Measurements from ENCODE around the gene IGHMBP2. TPM values are rescaled to one million over a fixed set of nuclear protein-coding genes. Genes with fewer than 3 reads are reported as not detected.
"Not testable (repeated sequence)": the region's sequence is repeated elsewhere in the genome, so short reads cannot be mapped to it uniquely, and the experiment has no call there.

IGHMBP2 gene
- total RNA-seq, 2 donors from 2014 or later: 18.3 to 18.4 TPM

- peak; percentile 30 for DNase-seq (ENCODE audit: low spot score)
- intact Hi-C loops (cut with DNase I): no loop called here
Measured at GRCh38 chr11:68970921-68971636, 67.4 kb downstream of the IGHMBP2 start.

GRCh38 chr11:68973219-68973618 is 69.5 kb downstream of the IGHMBP2 start:
- peak; percentile 53 for DNase-seq (ENCODE audit: low spot score)
- intact Hi-C loops (cut with DNase I): no loop called here

- intact Hi-C loops (cut with DNase I); DNase-seq (ENCODE audit: low spot score): not testable (repeated sequence)
Measured at GRCh38 chr11:68973706-68974105, 70.0 kb downstream of the IGHMBP2 start.

GRCh38 chr11:68974421-68975194 is 70.9 kb downstream of the IGHMBP2 start:
- intact Hi-C loops (cut with DNase I): no loop called here
- peak; percentile 62 for DNase-seq (ENCODE audit: low spot score)

GRCh38 chr11:68976095-68976494 is 72.4 kb downstream of the IGHMBP2 start:
- DNase-seq (ENCODE audit: low spot score): peak; percentile 47
- intact Hi-C loops (cut with DNase I): no loop called here

GRCh38 chr11:68976563-68976962 is 72.9 kb downstream of the IGHMBP2 start:
- peak; percentile 51 for DNase-seq (ENCODE audit: low spot score)
- intact Hi-C loops (cut with DNase I): no loop called here

GRCh38 chr11:68977781-68978625 is 74.3 kb downstream of the IGHMBP2 start:
- DNase-seq (ENCODE audit: low spot score): peak; percentile 25
- intact Hi-C loops (cut with DNase I): no loop called here

GRCh38 chr11:68978626-68978930 is 74.9 kb downstream of the IGHMBP2 start:
- intact Hi-C loops (cut with DNase I): no loop called here
- peak; percentile 32 for DNase-seq (ENCODE audit: low spot score)

GRCh38 chr11:68978931-68979594 is 75.4 kb downstream of the IGHMBP2 start:
- peak; percentile 54 for DNase-seq (ENCODE audit: low spot score)

GRCh38 chr11:68979931-68980775 is 76.5 kb downstream of the IGHMBP2 start:
- peak; percentile 71 for DNase-seq (ENCODE audit: low spot score)

More at GRCh38 chr11:68978931-68979594, 75.4 kb downstream of the IGHMBP2 start:
- intact Hi-C loops (cut with DNase I): no loop called here

GRCh38 chr11:68980776-68981065 is 77.0 kb downstream of the IGHMBP2 start, which contains the start of gene MRGPRD:
TSS of gene MRGPRD (minus strand) at chr11:68980986. CDS start at chr11:68980986, 0 bp downstream.
- peak; percentile 15 for DNase-seq (ENCODE audit: low spot score)
- intact Hi-C loops (cut with DNase I): no loop called here

More at GRCh38 chr11:68979931-68980775, 76.5 kb downstream of the IGHMBP2 start:
- intact Hi-C loops (cut with DNase I): no loop called here

GRCh38 chr11:68982134-68982533 is 78.4 kb downstream of the IGHMBP2 start:
- no peak for DNase-seq (ENCODE audit: low spot score)
- intact Hi-C loops (cut with DNase I): no loop called here

GRCh38 chr11:68983801-68984200 is 80.1 kb downstream of the IGHMBP2 start:
- DNase-seq (ENCODE audit: low spot score): peak; percentile 41
- intact Hi-C loops (cut with DNase I): no loop called here

GRCh38 chr11:68987211-68987610 is 83.5 kb downstream of the IGHMBP2 start:
- intact Hi-C loops (cut with DNase I): no loop called here
- DNase-seq (ENCODE audit: low spot score): no peak

GRCh38 chr11:68988491-68988890 is 84.8 kb downstream of the IGHMBP2 start:
- no peak for DNase-seq (ENCODE audit: low spot score)
- intact Hi-C loops (cut with DNase I): no loop called here

Measured in posterior vena cava (tissue), 2 donors.